Upper lobe of left lung (tissue), 4 donors: ENCODE data around the gene ADAMTS19.

Experiments
- CTCF ChIP-seq, 6 experiments: fragments of 450-650 bp in 4 of 6; fragments of 200-600 bp in 2 of 6; sonication (generic) in 2 of 6; IDR thresholded peaks; one replicate each; pipeline ENCODE4 v1.5.1; 2016 to 2019; ENCODE audit warnings: antibody characterized with exemption in 6 of 6
- POLR2AphosphoS5 ChIP-seq, 2 donors: sonication (generic); formaldehyde crosslinking; IDR thresholded peaks; one replicate each; pipeline ENCODE4 v1.5.1; 2017; ENCODE audit warnings: antibody characterized with exemption in 2 of 2

- TF ChIP-seq POLR2AphosphoS5 (IDR thresholded peaks at IDR 0.05) (no peak), CTCF (IDR thresholded peaks at IDR 0.05) (no peak)
These were observed 1.7 kb downstream of the ADAMTS19 start for GRCh38 chr5:129461711-129462332.
